ENCODE measurements around the gene SEMA4D.

SEMA4D gene

DNA sequence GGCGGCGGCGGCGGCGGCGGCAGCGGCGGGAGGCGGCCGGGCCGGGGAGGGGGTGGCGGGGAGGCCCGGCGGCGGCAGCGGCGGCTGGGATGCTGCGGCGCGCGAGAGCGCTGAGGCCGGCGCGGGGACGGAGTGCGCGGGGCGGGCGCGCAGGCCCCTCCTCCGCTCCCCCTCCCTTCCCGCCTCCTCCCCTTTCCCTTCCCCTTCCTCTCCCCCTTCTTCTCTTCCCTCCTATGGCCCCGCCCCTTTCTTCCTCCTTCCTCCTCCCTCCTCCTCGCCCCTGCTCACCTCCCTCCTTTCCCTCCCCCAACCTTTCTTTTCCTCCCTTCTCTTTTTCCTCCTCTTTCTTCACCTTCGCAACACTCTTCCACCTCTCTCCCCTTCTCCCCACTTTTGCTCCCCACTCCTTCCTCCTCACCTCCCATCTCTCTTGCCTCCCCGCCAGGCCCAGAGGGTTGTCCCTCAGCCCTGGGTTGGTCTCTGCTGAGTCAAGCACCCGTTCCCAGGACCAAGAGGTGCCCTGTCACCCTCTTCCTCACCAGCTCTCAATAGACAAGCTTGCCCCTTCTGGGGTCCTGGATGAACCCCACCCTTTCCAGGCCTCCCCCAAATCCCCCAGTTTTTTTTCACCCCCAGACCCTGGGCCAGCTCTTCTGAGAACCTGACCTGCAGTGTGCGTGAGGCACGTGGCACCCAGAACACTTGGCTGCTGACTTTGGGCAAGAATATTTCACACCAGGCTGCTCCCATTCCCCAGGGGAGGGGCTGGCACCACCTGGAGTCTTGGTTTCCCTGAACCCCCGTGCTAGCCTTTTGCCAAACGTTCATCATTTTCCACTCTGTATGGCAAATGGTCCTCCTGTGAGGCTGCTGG is at the start of gene SEMA4D:
TSS of gene SEMA4D (minus strand) at position 136 of the 874 bp plus-strand sequence. CDS start 92,657 bp downstream, outside the sequence.
- no peak for TF ChIP-seq CTCF (IDR thresholded peaks at IDR 0.05)

DNA sequence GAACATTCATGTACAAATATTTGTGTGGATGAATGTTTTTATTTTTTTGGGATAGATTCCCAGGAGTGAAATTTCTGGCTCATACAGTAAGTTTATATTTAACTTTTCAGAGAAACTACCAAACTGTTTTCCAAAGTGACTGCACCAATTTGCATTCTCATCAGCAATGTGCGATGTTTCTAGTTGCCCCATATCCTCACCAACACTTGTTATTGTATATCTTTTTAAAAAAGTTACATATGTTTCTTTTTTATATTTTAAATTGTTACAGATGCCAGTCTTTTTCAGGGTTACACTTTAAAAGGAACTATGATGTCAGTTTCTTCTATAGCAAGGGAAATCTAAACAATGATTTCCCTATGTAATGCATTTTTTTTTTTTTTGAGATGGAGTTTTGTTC is 49.1 kb upstream of the SEMA4D start:
- TF ChIP-seq CTCF (IDR thresholded peaks at IDR 0.05) = no peak

- TF ChIP-seq CTCF (IDR thresholded peaks at IDR 0.05) = no peak
These were observed 46.4 kb upstream of the SEMA4D start for GRCh38 chr9:89544279-89544661.

GRCh38 chr9:89543621-89544278 is 45.8 kb upstream of the SEMA4D start:
- TF ChIP-seq CTCF (IDR thresholded peaks at IDR 0.05) = no peak

DNA sequence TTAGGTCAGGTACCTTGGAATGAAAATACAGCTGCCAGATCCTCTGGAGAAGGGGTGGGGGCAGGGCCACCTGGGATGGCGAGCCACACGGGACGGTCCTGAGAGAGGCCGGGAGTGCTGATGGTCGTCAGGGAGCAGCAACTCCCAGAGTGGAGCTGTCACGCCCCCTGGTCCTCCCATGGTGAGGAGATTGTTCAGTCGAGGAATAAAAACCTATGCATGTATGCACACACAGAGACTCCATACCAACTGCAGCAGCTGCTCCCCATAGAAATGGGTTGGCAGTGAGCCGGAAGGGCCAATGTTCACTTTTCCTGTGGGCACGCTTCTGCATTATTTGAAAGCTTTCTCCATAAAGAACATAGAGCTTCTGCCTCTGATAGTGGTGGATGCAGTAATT is 45.2 kb upstream of the SEMA4D start:
- no peak for TF ChIP-seq CTCF (IDR thresholded peaks at IDR 0.05)

DNA sequence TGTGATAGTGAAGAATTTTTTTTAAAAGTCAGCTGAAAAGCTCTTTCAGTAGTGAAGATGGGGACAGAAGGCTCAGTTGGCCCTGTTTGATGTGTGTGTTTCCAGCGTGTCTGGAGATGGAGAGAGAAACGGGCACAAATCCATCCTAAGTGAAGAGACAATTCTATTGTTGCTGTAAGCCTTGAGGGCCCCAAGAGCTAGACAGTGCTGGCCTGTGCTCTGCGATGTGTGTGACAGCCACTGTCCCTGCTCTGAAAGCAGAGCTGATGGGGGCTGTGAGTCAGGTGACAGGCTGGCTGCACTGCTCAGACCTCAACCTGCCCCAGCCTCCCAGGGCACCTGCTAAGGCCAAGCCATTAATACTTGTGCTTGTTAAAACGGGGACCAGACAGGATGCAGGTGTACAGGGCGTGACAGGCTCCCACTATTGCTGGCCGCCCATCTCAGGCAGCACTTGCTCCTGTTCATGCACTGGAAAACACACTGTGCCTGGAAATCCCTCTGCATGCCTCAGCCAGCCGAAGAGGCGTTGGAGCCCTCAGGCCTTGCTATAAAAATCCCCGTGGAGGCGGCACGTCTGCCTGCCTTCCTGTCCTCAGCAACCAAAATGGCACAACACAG is 44.6 kb upstream of the SEMA4D start:
- no peak for TF ChIP-seq CTCF (IDR thresholded peaks at IDR 0.05)

GRCh38 chr9:89541798-89542197 is 43.9 kb upstream of the SEMA4D start:
- no peak for TF ChIP-seq CTCF (IDR thresholded peaks at IDR 0.05)
